GM12878 (cell line): ENCODE measurements around the gene LTBP2. TPM values are rescaled to one million over a fixed set of nuclear protein-coding genes. Genes with fewer than 3 reads are reported as not detected.

ENCODE experiments used
- ATAC-seq: fragments of 200-7000 bp; cut with Tn5 transposase; 3 replicates; pipeline ENCODE4 v1.9.1; 2020; ENCODE audit warnings: mild to moderate bottlenecking, moderate library complexity
- BruUV-seq: library from RNA; stranded (reverse); fragments of 400-500 nt; replicated peaks from 2 replicates; lab custom pipeline; 2021; lab: Mats Ljungman, UMichigan
- CTCF ChIA-PET: fragments of 300-600 bp; sonication (Branson Sonifier 250); formaldehyde crosslinking; extraction: SDS; loops from one replicate; lab custom pipeline; 2021; ENCODE audit warnings: inconsistent platforms; lab: Yijun Ruan, JAX
- POLR2A ChIA-PET: fragments of 350-600 bp; formaldehyde crosslinking; extraction: SDS; loops from one replicate; lab custom pipeline; 2021; ENCODE audit warnings: inconsistent platforms; lab: Charles Lee
- RAD21 ChIA-PET: fragments of 300-600 bp; sonication (Branson Sonifier 250); formaldehyde crosslinking; loops from one replicate; lab custom pipeline; 2023; ENCODE audit warnings: antibody characterized with exemption; ENCODE audit not compliant: unreplicated experiment; lab: Charles Lee
- SMC1A ChIA-PET: fragments of 300-600 bp; sonication (Branson Sonifier 250); formaldehyde crosslinking; loops from one replicate; lab custom pipeline; 2023; ENCODE audit not compliant: unreplicated experiment, uncharacterized antibody; lab: Charles Lee
- DNase-seq: peaks from one replicate; pipeline ENCODE4 v3.0.0-alpha.2; 2011; ENCODE audit warnings: low read depth, low spot score
- FAIRE-seq: peaks from 3 replicates; lab custom pipeline; 2011; peaks lifted over from hg19 to GRCh38; lab: Jason Lieb, UNC
- H2AFZ ChIP-seq: 2 replicates; pipeline ENCODE4 v1.6.0; 2011; ENCODE audit warnings: low read depth, low read length, control low read depth; ENCODE audit not compliant: control insufficient read depth
- H3K27ac ChIP-seq: 2 replicates; pipeline ENCODE4 v1.5.1; 2011; ENCODE audit warnings: control low read depth; ENCODE audit not compliant: control insufficient read depth, insufficient read depth
- H3K27me3 ChIP-seq, 2 experiments: replicated peaks in 1 of 2; 2 replicates each; pipeline versions ENCODE4 v1.6.0 to v1.6.1; 2011; ENCODE audit warnings: low read length in 1 of 2; ENCODE audit not compliant: control insufficient read depth in 2 of 2, insufficient read depth in 2 of 2
- H3K36me3 ChIP-seq, 2 experiments: 2 replicates each; pipeline ENCODE4 v1.5.1; 2011; ENCODE audit warnings: low read length in 1 of 2; ENCODE audit not compliant: control insufficient read depth in 2 of 2, insufficient read depth in 2 of 2
- H3K4me1 ChIP-seq: 2 replicates; pipeline ENCODE4 v1.6.1; 2011; ENCODE audit warnings: mild to moderate bottlenecking, low read length, moderate library complexity, mixed read lengths; ENCODE audit not compliant: control insufficient read depth, insufficient read depth
- H3K4me2 ChIP-seq: 2 replicates; pipeline ENCODE4 v1.6.0; 2011; ENCODE audit warnings: control low read depth; ENCODE audit not compliant: control insufficient read depth, insufficient read depth
- H3K4me3 ChIP-seq: fragments of 200-600 bp; sonication (generic); 2 replicates; pipeline ENCODE4 v1.5.1; 2016
- H3K79me2 ChIP-seq: 2 replicates; pipeline ENCODE4 v1.6.0; 2011; ENCODE audit warnings: low read length; ENCODE audit not compliant: control insufficient read depth, insufficient read depth
- H3K9ac ChIP-seq: 2 replicates; pipeline ENCODE4 v1.8.0; 2011; ENCODE audit warnings: low read length, control low read depth, mixed read lengths; ENCODE audit not compliant: control insufficient read depth, insufficient read depth
- H3K9me3 ChIP-seq: replicated peaks from 3 replicates; pipeline ENCODE4 v1.5.1; 2011; ENCODE audit warnings: mild to moderate bottlenecking, low read length; ENCODE audit not compliant: control insufficient read depth, insufficient read depth
- H4K20me1 ChIP-seq: 2 replicates; pipeline ENCODE4 v1.6.0; 2011; ENCODE audit not compliant: control insufficient read depth, insufficient read depth
- ATF3 ChIP-seq: IDR thresholded peaks from 2 replicates; pipeline ENCODE4 v1.6.1; 2011; ENCODE audit warnings: low read depth, mild to moderate bottlenecking, low read length, moderate library complexity, borderline replicate concordance; ENCODE audit errors: extremely low read depth
- DPF2 ChIP-seq: fragments of 450-650 bp; IDR thresholded peaks from 2 replicates; pipeline ENCODE4 v1.6.1; 2017; ENCODE audit warnings: mild to moderate bottlenecking
- FOXM1 ChIP-seq: IDR thresholded peaks from 2 replicates; pipeline ENCODE4 v1.6.1; 2012; ENCODE audit warnings: low read depth, mild to moderate bottlenecking, inconsistent platforms, low read length, moderate library complexity
- JUNB ChIP-seq: IDR thresholded peaks from 2 replicates; pipeline ENCODE4 v1.6.1; 2016; ENCODE audit warnings: antibody characterized with exemption, mild to moderate bottlenecking
- NKRF ChIP-seq: fragments of 450-650 bp; conservative IDR thresholded peaks from 2 replicates; pipeline ENCODE4 v1.6.1; 2017; ENCODE audit warnings: mild to moderate bottlenecking, moderate library complexity
- NR2C2 ChIP-seq: IDR thresholded peaks from 2 replicates; pipeline ENCODE4 v1.6.1; 2011; ENCODE audit warnings: borderline replicate concordance, low read depth; ENCODE audit not compliant: control insufficient read depth, insufficient read length
- NR2F1 ChIP-seq: fragments of 450-650 bp; conservative IDR thresholded peaks from 2 replicates; pipeline ENCODE4 v1.6.1; 2017; ENCODE audit warnings: mild to moderate bottlenecking
- RAD51 ChIP-seq: fragments of 450-650 bp; IDR thresholded peaks from 2 replicates; pipeline ENCODE4 v1.6.1; 2016; ENCODE audit warnings: moderate library complexity, mild to moderate bottlenecking, inconsistent platforms
- RFX5 ChIP-seq: IDR thresholded peaks from 2 replicates; pipeline ENCODE4 v1.6.1; 2011; ENCODE audit warnings: low read depth, low read length, improper control_type of control experiment
- SMAD5 ChIP-seq: IDR thresholded peaks from 2 replicates; pipeline ENCODE4 v1.6.1; 2016; ENCODE audit warnings: antibody characterized with exemption, low read depth
- STAT1 ChIP-seq: fragments of 450-650 bp; conservative IDR thresholded peaks from 2 replicates; pipeline ENCODE4 v1.6.1; 2014; ENCODE audit warnings: antibody characterized with exemption, mild to moderate bottlenecking
- ZNF384 ChIP-seq: IDR thresholded peaks from 2 replicates; pipeline ENCODE4 v1.6.1; 2012; ENCODE audit warnings: low read depth, mild to moderate bottlenecking, low read length, improper control_type of control experiment, borderline replicate concordance
- WGBS: methylation state at CpG from one replicate; pipeline ENCODE4 v1.1.6; 2016; ENCODE audit warnings: low lambda C conversion rate; ENCODE audit not compliant: insufficient replicate concordance, insufficient coverage; ENCODE audit errors: missing lambda C conversion rate; 5-methylcytosine and 5-hydroxymethylcytosine counted together
- in situ Hi-C: fragments of 300-500 bp; cut with MboI; formaldehyde crosslinking; loops from 9 replicates; pipeline ENCODE4 v1.14.3; 2018; ENCODE audit warnings: mixed read lengths
- intact Hi-C: fragments of 100-400 bp; cut with micrococcal nuclease; formaldehyde crosslinking; loops from one replicate; pipeline ENCODE4 v1.14.2; 2022; ENCODE audit not compliant: unreplicated experiment
- polyA plus RNA-seq, 11 experiments: library from polyadenylated mRNA; depleted of rRNA in 4 of 11; unstranded in 6 of 11; stranded (reverse) in 5 of 11; fragments of >200 nt; fragmentation: Nextera tagmentation in 4 of 11; fragmentation: Illumina TruSeq in 1 of 11; extraction: Ambion mirVana in 4 of 11; extraction: Trizol in 1 of 11; gene quantifications; 1 replicate in 1 of 11; 2 replicates in 10 of 11; pipeline versions ENCODE4 v1.2.1 to v1.2.3, GENCODE V29; 2011 to 2016; ENCODE audit warnings: inconsistent platforms in 2 of 11, missing spikeins in 2 of 11, low read depth in 1 of 11
- total RNA-seq, 4 experiments: library from RNA; depleted of rRNA in 3 of 4; stranded (reverse); fragments of >200 nt in 3 of 4; fragmentation: Illumina TruSeq in 1 of 4; extraction: Trizol in 1 of 4; gene quantifications; 2 replicates each; pipeline versions ENCODE4 v1.2.1 to v1.2.3, GENCODE V29; 2013 to 2021
- TF ChIP-seq, protein P1 (sequence below): IDR thresholded peaks from 2 replicates; pipeline ENCODE4 v1.6.1; 2012; ENCODE audit warnings: low read depth, low read length, improper control_type of control experiment

The LTBP2 gene
- total and polyA plus RNA-seq, 10 of the 15 experiments (the other 5 are each of a cell fraction or from before 2014, with no cell fraction given) = 0.03 to 0.23 (median 0.06) TPM; not detected in 1

DNA sequence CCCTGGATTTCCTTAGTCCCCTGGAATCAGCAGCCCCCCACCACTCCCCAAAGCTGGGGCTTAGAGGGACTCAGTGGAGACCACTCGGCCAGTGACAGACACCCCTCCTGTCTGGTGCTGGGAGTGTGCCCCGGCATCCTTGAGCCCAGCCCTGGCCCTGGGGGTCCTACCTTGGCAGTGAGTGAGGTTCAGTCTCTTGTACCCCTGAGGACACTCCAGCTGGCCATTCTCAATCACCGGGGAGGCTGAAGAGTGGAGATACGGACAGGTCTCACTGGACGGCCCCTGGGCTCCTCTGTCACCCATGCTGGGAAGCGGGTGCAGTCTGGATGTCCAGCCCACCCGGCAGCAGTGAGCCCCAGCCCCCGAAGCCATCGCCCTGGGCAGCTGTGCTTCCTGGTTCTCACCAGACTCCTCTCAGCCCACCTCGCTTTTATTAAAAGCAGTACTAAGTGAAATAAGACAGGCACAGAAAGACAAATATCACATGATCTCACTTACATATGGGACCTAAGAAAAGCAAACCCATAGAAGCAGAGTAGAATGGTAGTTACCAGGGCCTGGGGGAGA is 76.2 kb downstream of the LTBP2 start (continued):
- TF ChIP-seq NR2C2 (no peak), JUNB (no peak)

DNA sequence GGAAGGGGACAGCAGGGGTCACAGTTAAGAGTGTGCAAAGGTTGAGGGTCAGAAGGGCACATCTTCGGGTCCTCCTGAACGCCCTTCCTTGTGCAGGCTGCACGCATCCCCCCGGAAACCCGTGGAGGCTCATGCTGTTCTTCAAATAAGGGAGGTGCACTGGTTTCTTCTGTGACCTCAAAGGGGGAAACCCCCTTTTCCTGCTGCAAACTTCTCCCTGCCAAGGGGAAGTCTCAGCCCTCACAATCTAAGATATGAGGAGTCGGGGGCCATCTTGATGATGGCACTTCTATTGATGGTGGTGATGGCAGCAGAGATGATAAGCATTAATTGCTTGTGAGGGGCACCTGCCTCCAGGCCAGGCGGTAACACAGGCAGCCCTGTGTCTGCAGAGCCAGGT is 78.5 kb downstream of the LTBP2 start:
- Histone ChIP-seq H3K27me3 (no peaks in the 10 kb centered on the region; a peak in 2 of 4 replicates), H4K20me1 (no peaks in the 10 kb centered on the region)
- RAD21 ChIA-PET = no interaction called here
- no peak for FAIRE-seq
- 25% methylated on average over 7 of the region's 7 CpGs for WGBS
- intact Hi-C loops = no loop called here
- TF ChIP-seq ATF3 (no peak), NR2F1 (no peak), RFX5 (no peak), FOXM1 (no peak), SMAD5 (no peak), DPF2 (no peak), RAD51 (no peak), STAT1 (no peak), NKRF (no peak), ZNF384 (no peak)
- TF ChIP-seq, protein P1, sequence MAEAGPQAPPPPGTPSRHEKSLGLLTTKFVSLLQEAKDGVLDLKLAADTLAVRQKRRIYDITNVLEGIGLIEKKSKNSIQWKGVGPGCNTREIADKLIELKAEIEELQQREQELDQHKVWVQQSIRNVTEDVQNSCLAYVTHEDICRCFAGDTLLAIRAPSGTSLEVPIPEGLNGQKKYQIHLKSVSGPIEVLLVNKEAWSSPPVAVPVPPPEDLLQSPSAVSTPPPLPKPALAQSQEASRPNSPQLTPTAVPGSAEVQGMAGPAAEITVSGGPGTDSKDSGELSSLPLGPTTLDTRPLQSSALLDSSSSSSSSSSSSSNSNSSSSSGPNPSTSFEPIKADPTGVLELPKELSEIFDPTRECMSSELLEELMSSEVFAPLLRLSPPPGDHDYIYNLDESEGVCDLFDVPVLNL = no peak
- TF ChIP-seq, all 136 proteins: peak for 0
- in situ Hi-C loops = no loop called here
- Histone ChIP-seq H3K4me1 (no peaks in the 10 kb centered on the region), H3K4me2 (no peak overlapping the region), H3K9ac (no peak overlapping the region), H3K4me3 (no peak overlapping the region), H2AFZ (no peak overlapping the region), H3K79me2 (no peaks in the 10 kb centered on the region), H3K27ac (no peak overlapping the region), H3K36me3 (no peaks in the 10 kb centered on the region), H3K9me3 (no peaks in the 10 kb centered on the region)
- no peak for DNase-seq
- no peak for ATAC-seq
- SMC1A ChIA-PET = no interaction called here
- CTCF ChIA-PET = no interaction called here
- POLR2A ChIA-PET = no interaction called here
- no TSS peak for BruUV-seq
